ENCODE data around the gene EVL. TPM values are rescaled to one million over a fixed set of nuclear protein-coding genes. Genes with fewer than 3 reads are reported as not detected.

Gene EVL
- total and polyA plus RNA-seq, 10 of the 15 experiments (the other 5 are each of a cell fraction or from before 2014, with no cell fraction given) = 11.9 to 341 (median 89.8) TPM

GRCh38 chr14:100019156-100019744, 46.0 kb upstream of the EVL start (continued):
- TF ChIP-seq NFXL1 (IDR thresholded peaks at IDR 0.05; ENCODE audit: borderline replicate concordance) (no peak), RUNX3 (IDR thresholded peaks at IDR 0.05; ENCODE audit: low read length) (no peak)

GRCh38 chr14:100020629-100021028, 44.6 kb upstream of the EVL start:
- H3K9ac ChIP-seq (ENCODE audit: control insufficient read depth, insufficient read depth, low read length) = no peak overlapping the region
- peaks cover 5% of the 10 kb centered on the region; the same call in 1 of the 2 replicates for H3K4me1 ChIP-seq (ENCODE audit: control insufficient read depth, insufficient read depth, low read length)
- ChIA-PET RAD21 (ENCODE audit: unreplicated experiment) (no interaction called here), POLR2A (no interaction called here), CTCF (interaction anchor here (8.0 kb wide), 1 partner anchor 38 kb away, joined by 100 read pairs; no protein-coding TSS in a partner anchor), SMC1A (ENCODE audit: uncharacterized antibody, unreplicated experiment) (interaction anchor here (1.4 kb wide), 1 partner anchor 59 kb away, joined by 3 read pairs; no protein-coding TSS in a partner anchor)
- FAIRE-seq (no peak), ATAC-seq (no peak), DNase-seq (ENCODE audit: low read depth, low spot score) (no peak)
- 74% methylated on average over 7 of the region's 7 CpGs for WGBS (ENCODE audit: insufficient coverage, insufficient replicate concordance, low lambda C conversion rate, missing lambda C conversion rate)
- in situ Hi-C loops (cut with MboI) (no loop called here), intact Hi-C loops (cut with micrococcal nuclease; ENCODE audit: unreplicated experiment) (no loop called here)
- H3K4me3 ChIP-seq = no peak overlapping the region
- H3K27me3 ChIP-seq (replicated peaks in 1 of 2; ENCODE audit: control insufficient read depth in 2 of 2, insufficient read depth in 2 of 2, low read length in 1 of 2) = no peaks in the 10 kb centered on the region
- H3K27ac ChIP-seq (ENCODE audit: control insufficient read depth, insufficient read depth) = no peak overlapping the region
- no peak overlapping the region for H3K4me2 ChIP-seq (ENCODE audit: control insufficient read depth, insufficient read depth)
- no peaks in the 10 kb centered on the region for H3K9me3 ChIP-seq (replicated peaks; ENCODE audit: control insufficient read depth, insufficient read depth, low read length)
- no peak overlapping the region for H2AFZ ChIP-seq (ENCODE audit: control insufficient read depth, low read depth, low read length)
- H4K20me1 ChIP-seq (ENCODE audit: control insufficient read depth, insufficient read depth) = no peaks in the 10 kb centered on the region
- BruUV-seq (replicated peaks) = no TSS peak
- H3K36me3 ChIP-seq (ENCODE audit: control insufficient read depth in 2 of 2, insufficient read depth in 2 of 2, low read length in 1 of 2) = no peaks in the 10 kb centered on the region
- H3K79me2 ChIP-seq (ENCODE audit: control insufficient read depth, insufficient read depth, low read length) = no peaks in the 10 kb centered on the region
- TF ChIP-seq ZNF622 (IDR thresholded peaks at IDR 0.05) (no peak), MLLT1 (IDR thresholded peaks at IDR 0.05) (no peak), ZZZ3 (IDR thresholded peaks at IDR 0.05; ENCODE audit: control insufficient read depth, insufficient read length, low read depth) (no peak), ZBTB40 (IDR thresholded peaks at IDR 0.05; ENCODE audit: borderline replicate concordance) (no peak), SREBF1 (IDR thresholded peaks at IDR 0.05; ENCODE audit: low read length) (no peak), USF2 (IDR thresholded peaks at IDR 0.05; ENCODE audit: borderline replicate concordance, low read depth, low read length) (no peak), TCF7 (IDR thresholded peaks at IDR 0.05; ENCODE audit: borderline replicate concordance) (no peak), RCOR1 (conservative IDR thresholded peaks at IDR 0.05; ENCODE audit: low read depth, low read length) (no peak), REST (IDR thresholded peaks at IDR 0.05; ENCODE audit: low read depth, low read length) (no peak), MAX (IDR thresholded peaks at IDR 0.05; ENCODE audit: low read depth, low read length) (no peak)

Measured in GM12878 (cell line).